ENCODE measurements around the gene P2RX2. TPM values are rescaled to one million over a fixed set of nuclear protein-coding genes. Genes with fewer than 3 reads are reported as not detected.

The P2RX2 gene
- 0.14 TPM for polyA plus RNA-seq (2013, experiment 1 of 2)
- 0.11 TPM for polyA plus RNA-seq (2013, experiment 2 of 2)

DNA sequence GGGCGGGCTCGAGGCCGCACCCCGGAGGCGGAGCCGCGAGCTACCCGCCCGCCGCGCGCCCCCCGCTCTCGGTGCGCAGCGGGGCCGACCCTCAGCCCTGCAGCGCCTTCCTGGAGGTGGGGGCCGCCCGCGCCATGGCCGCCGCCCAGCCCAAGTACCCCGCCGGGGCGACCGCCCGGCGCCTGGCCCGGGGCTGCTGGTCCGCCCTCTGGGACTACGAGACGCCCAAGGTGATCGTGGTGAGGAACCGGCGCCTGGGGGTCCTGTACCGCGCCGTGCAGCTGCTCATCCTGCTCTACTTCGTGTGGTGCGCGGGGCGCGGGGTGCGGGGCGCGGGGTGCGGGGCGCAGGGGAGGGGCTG is at the start of gene P2RX2:
Gene P2RX2 (plus strand): TSS at position 94 of the 361 bp plus-strand sequence. CDS start 41 bp downstream, at position 135.
- peaks cover 2 to 8% of the 10 kb centered on the region in 2 donors for H3K36me3 ChIP-seq (replicated peaks in 1 of 2; ENCODE audit: control insufficient read depth in 2 of 2, insufficient read depth in 2 of 2, low read length in 2 of 2)
- peak within 1 kb of the TSS; percentile 21 for H2AK5ac ChIP-seq (ENCODE audit: low read depth, low read length)
- H3K4me2 ChIP-seq (ENCODE audit: insufficient read depth, low read length, poor library complexity, severe bottlenecking): peak within 1 kb of the TSS; percentile 62
- H3K4me1 ChIP-seq (ENCODE audit: control insufficient read depth in 2 of 2, insufficient read depth in 1 of 2, low read depth in 1 of 2, low read length in 2 of 2): peaks cover 5 to 6% of the 10 kb centered on the region in 2 donors
- H2BK12ac ChIP-seq (ENCODE audit: low read length): no peak within 1 kb of the TSS
- H2BK5ac ChIP-seq (ENCODE audit: low read length): no peak within 1 kb of the TSS
- H3K23ac ChIP-seq (ENCODE audit: low read depth, low read length, poor library complexity): peak within 1 kb of the TSS; percentile 89
- H3K4me3 ChIP-seq (ENCODE audit: low read length in 2 of 2): no peak within 1 kb of the TSS
- DNase-seq (ENCODE audit: low spot score): no peak
- H2BK120ac ChIP-seq (ENCODE audit: low read depth, low read length): no peak within 1 kb of the TSS
- no peak within 1 kb of the TSS for H4K91ac ChIP-seq (ENCODE audit: low read depth, low read length, poor library complexity)
- no peak within 1 kb of the TSS for H3K4ac ChIP-seq (ENCODE audit: low read length)
- H3K9ac ChIP-seq (ENCODE audit: low read depth, low read length, poor library complexity): peak within 1 kb of the TSS; percentile 4
- H4K8ac ChIP-seq (ENCODE audit: low read depth, low read length): no peak within 1 kb of the TSS
- H3K27ac ChIP-seq (replicated peaks; ENCODE audit: low read length): no peak within 1 kb of the TSS
- H3K18ac ChIP-seq (ENCODE audit: low read length): peak within 1 kb of the TSS; percentile 71
- no peaks in the 10 kb centered on the region for H3K79me1 ChIP-seq (ENCODE audit: low read depth, low read length)
- H2BK15ac ChIP-seq (ENCODE audit: low read length): no peak within 1 kb of the TSS
- no CpG with 5 or more reads among the region's 49 CpGs for WGBS, 2 donors (ENCODE audit: extremely low coverage in 2 of 2, insufficient read length in 2 of 2, insufficient replicate concordance in 1 of 2)
- H3K14ac ChIP-seq (ENCODE audit: low read length): no peak within 1 kb of the TSS
- peak within 1 kb of the TSS; percentile 29 for H2AFZ ChIP-seq (ENCODE audit: low read length)
- H3K9me3 ChIP-seq (replicated peaks in 1 of 2; ENCODE audit: control insufficient read depth in 2 of 2, insufficient read depth in 1 of 2, low read depth in 1 of 2, low read length in 2 of 2): peaks cover 19 to 25% of the 10 kb centered on the region in 2 donors
- H3K27me3 ChIP-seq (ENCODE audit: control insufficient read depth in 3 of 3, insufficient read depth in 3 of 3, low read depth in 1 of 3, low read length in 3 of 3): peaks cover 20 to 58% (median 47%) of the 10 kb centered on the region in 3 experiments

GRCh38 chr12:132568826-132569480 is 49.6 kb upstream of the P2RX2 start:
- no peak overlapping the region for H3K23ac ChIP-seq (ENCODE audit: low read depth, low read length, poor library complexity)
- H3K4me1 ChIP-seq (ENCODE audit: control insufficient read depth in 2 of 2, insufficient read depth in 1 of 2, low read depth in 1 of 2, low read length in 2 of 2): peaks cover 0 to 3% of the 10 kb centered on the region in 2 donors
- no peak overlapping the region for H4K8ac ChIP-seq (ENCODE audit: low read depth, low read length)
- peaks cover 0 to 3% of the 10 kb centered on the region in 2 donors for H3K9me3 ChIP-seq (replicated peaks in 1 of 2; ENCODE audit: control insufficient read depth in 2 of 2, insufficient read depth in 1 of 2, low read depth in 1 of 2, low read length in 2 of 2)
- no peak overlapping the region for H2BK15ac ChIP-seq (ENCODE audit: low read length)
- DNase-seq (ENCODE audit: low spot score): no peak
- H2BK120ac ChIP-seq (ENCODE audit: low read depth, low read length): no peak overlapping the region
- no peak overlapping the region for H3K14ac ChIP-seq (ENCODE audit: low read length)
- no peak overlapping the region for H3K18ac ChIP-seq (ENCODE audit: low read length)
- H2AK5ac ChIP-seq (ENCODE audit: low read depth, low read length): no peak overlapping the region
- no peak overlapping the region for H3K9ac ChIP-seq (ENCODE audit: low read depth, low read length, poor library complexity)
- H3K4me2 ChIP-seq (ENCODE audit: insufficient read depth, low read length, poor library complexity, severe bottlenecking): no peak overlapping the region
- no peak overlapping the region for H2AFZ ChIP-seq (ENCODE audit: low read length)
- WGBS, 2 donors (ENCODE audit: extremely low coverage in 2 of 2, insufficient read length in 2 of 2, insufficient replicate concordance in 1 of 2): no CpG with 5 or more reads among the region's 17 CpGs
- peaks cover 26 to 77% of the 10 kb centered on the region in 2 donors for H3K36me3 ChIP-seq (replicated peaks in 1 of 2; ENCODE audit: control insufficient read depth in 2 of 2, insufficient read depth in 2 of 2, low read length in 2 of 2)
- no peak overlapping the region for H2BK5ac ChIP-seq (ENCODE audit: low read length)
- H3K27me3 ChIP-seq (ENCODE audit: control insufficient read depth in 3 of 3, insufficient read depth in 3 of 3, low read depth in 1 of 3, low read length in 3 of 3): peaks cover 0 to 3% (median 0%) of the 10 kb centered on the region in 3 experiments
- no peak overlapping the region for H3K4me3 ChIP-seq (ENCODE audit: low read length in 2 of 2)
- no peak overlapping the region for H3K4ac ChIP-seq (ENCODE audit: low read length)
- peaks cover 38% of the 10 kb centered on the region for H3K79me1 ChIP-seq (ENCODE audit: low read depth, low read length)
- H3K27ac ChIP-seq (replicated peaks; ENCODE audit: low read length): no peak overlapping the region
- H2BK12ac ChIP-seq (ENCODE audit: low read length): no peak overlapping the region
- H4K91ac ChIP-seq (ENCODE audit: low read depth, low read length, poor library complexity): no peak overlapping the region

- peaks cover 0 to 3% of the 10 kb centered on the region in 2 donors for H3K4me1 ChIP-seq (ENCODE audit: control insufficient read depth in 2 of 2, insufficient read depth in 1 of 2, low read depth in 1 of 2, low read length in 2 of 2)
- H2BK5ac ChIP-seq (ENCODE audit: low read length): no peak overlapping the region
- H3K79me1 ChIP-seq (ENCODE audit: low read depth, low read length): peaks cover 34% of the 10 kb centered on the region
- H3K4ac ChIP-seq (ENCODE audit: low read length): no peak overlapping the region
- H3K23ac ChIP-seq (ENCODE audit: low read depth, low read length, poor library complexity): no peak overlapping the region
- no peak for DNase-seq (ENCODE audit: low spot score)
- peaks cover 33 to 83% of the 10 kb centered on the region in 2 donors for H3K36me3 ChIP-seq (replicated peaks in 1 of 2; ENCODE audit: control insufficient read depth in 2 of 2, insufficient read depth in 2 of 2, low read length in 2 of 2)
- peaks cover 0 to 3% (median 0%) of the 10 kb centered on the region in 3 experiments for H3K27me3 ChIP-seq (ENCODE audit: control insufficient read depth in 3 of 3, insufficient read depth in 3 of 3, low read depth in 1 of 3, low read length in 3 of 3)
- no peak overlapping the region for H2AK5ac ChIP-seq (ENCODE audit: low read depth, low read length)
- no peak overlapping the region for H4K8ac ChIP-seq (ENCODE audit: low read depth, low read length)
- H2BK120ac ChIP-seq (ENCODE audit: low read depth, low read length): no peak overlapping the region
- WGBS, 2 donors (ENCODE audit: extremely low coverage in 2 of 2, insufficient read length in 2 of 2, insufficient replicate concordance in 1 of 2): no CpG with 5 or more reads among the region's 55 CpGs
- H3K4me2 ChIP-seq (ENCODE audit: insufficient read depth, low read length, poor library complexity, severe bottlenecking): no peak overlapping the region
- no peak overlapping the region for H2BK15ac ChIP-seq (ENCODE audit: low read length)
- H3K18ac ChIP-seq (ENCODE audit: low read length): no peak overlapping the region
- H3K9ac ChIP-seq (ENCODE audit: low read depth, low read length, poor library complexity): no peak overlapping the region
- H2AFZ ChIP-seq (ENCODE audit: low read length): no peak overlapping the region
- no peak overlapping the region for H2BK12ac ChIP-seq (ENCODE audit: low read length)
- no peak overlapping the region for H3K14ac ChIP-seq (ENCODE audit: low read length)
- H3K4me3 ChIP-seq (ENCODE audit: low read length in 2 of 2): no peak overlapping the region
- H3K27ac ChIP-seq (replicated peaks; ENCODE audit: low read length): no peak overlapping the region
- peaks cover 0 to 3% of the 10 kb centered on the region in 2 donors for H3K9me3 ChIP-seq (replicated peaks in 1 of 2; ENCODE audit: control insufficient read depth in 2 of 2, insufficient read depth in 1 of 2, low read depth in 1 of 2, low read length in 2 of 2)
- H4K91ac ChIP-seq (ENCODE audit: low read depth, low read length, poor library complexity): no peak overlapping the region
These were observed 48.6 kb upstream of the P2RX2 start for GRCh38 chr12:132569856-132570480.

- Histone ChIP-seq H3K14ac (ENCODE audit: low read length) (peak overlapping the region; percentile 38), H2BK12ac (ENCODE audit: low read length) (peak overlapping the region; percentile 58), H2BK5ac (ENCODE audit: low read length) (no peak overlapping the region), H3K9me3 (replicated peaks in 1 of 2; ENCODE audit: control insufficient read depth in 2 of 2, insufficient read depth in 1 of 2, low read depth in 1 of 2, low read length in 2 of 2) (no peaks in the 10 kb centered on the region), H3K79me1 (ENCODE audit: low read depth, low read length) (peaks cover 28% of the 10 kb centered on the region), H4K91ac (ENCODE audit: low read depth, low read length, poor library complexity) (no peak overlapping the region), H3K4ac (ENCODE audit: low read length) (no peak overlapping the region), H2AK5ac (ENCODE audit: low read depth, low read length) (no peak overlapping the region), H3K4me2 (ENCODE audit: insufficient read depth, low read length, poor library complexity, severe bottlenecking) (no peak overlapping the region), H3K18ac (ENCODE audit: low read length) (peak overlapping the region; percentile 28), H3K27ac (replicated peaks; ENCODE audit: low read length) (no peak overlapping the region), H3K4me3 (ENCODE audit: low read length in 2 of 2) (no peak overlapping the region), H2BK15ac (ENCODE audit: low read length) (no peak overlapping the region), H2BK120ac (ENCODE audit: low read depth, low read length) (no peak overlapping the region), H3K9ac (ENCODE audit: low read depth, low read length, poor library complexity) (no peak overlapping the region), H3K36me3 (replicated peaks in 1 of 2; ENCODE audit: control insufficient read depth in 2 of 2, insufficient read depth in 2 of 2, low read length in 2 of 2) (peaks cover 31 to 81% of the 10 kb centered on the region in 2 donors), H3K4me1 (ENCODE audit: control insufficient read depth in 2 of 2, insufficient read depth in 1 of 2, low read depth in 1 of 2, low read length in 2 of 2) (no peaks in the 10 kb centered on the region), H4K8ac (ENCODE audit: low read depth, low read length) (no peak overlapping the region), H3K23ac (ENCODE audit: low read depth, low read length, poor library complexity) (no peak overlapping the region), H2AFZ (ENCODE audit: low read length) (no peak overlapping the region), H3K27me3 (ENCODE audit: control insufficient read depth in 3 of 3, insufficient read depth in 3 of 3, low read depth in 1 of 3, low read length in 3 of 3) (no peaks in the 10 kb centered on the region)
- no CpG with 5 or more reads among the region's 26 CpGs for WGBS, 2 donors (ENCODE audit: extremely low coverage in 2 of 2, insufficient read length in 2 of 2, insufficient replicate concordance in 1 of 2)
- no peak for DNase-seq (ENCODE audit: low spot score)
These were observed 47.9 kb upstream of the P2RX2 start for GRCh38 chr12:132570635-132571034.
